ENCODE data around the gene PARD3.

DNA sequence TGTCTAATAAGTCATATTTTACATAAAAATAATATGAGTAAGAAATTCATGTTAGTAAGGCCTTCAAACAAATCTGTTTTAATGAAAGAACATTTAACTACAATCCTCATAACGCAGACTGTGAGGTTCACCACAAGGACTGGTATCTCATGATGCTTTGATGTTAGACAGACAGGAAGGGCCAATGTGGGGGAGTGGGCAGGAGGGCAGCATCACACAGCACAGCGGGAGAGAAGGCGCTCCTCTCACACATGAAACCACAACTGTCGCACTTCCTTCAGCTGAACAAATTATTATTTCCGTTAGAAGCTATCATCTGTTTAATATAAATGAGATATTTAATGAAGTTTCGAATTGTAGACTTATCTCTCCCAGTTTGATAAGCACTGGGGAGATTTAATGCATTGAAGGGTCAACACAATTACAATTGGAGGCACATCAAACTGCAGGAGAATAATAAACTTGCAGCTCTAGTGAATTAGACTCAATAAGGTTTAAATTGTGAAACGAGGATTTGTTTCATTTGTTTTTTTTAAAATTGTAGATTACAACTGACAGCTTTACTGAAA lies 466.1 kb downstream of the PARD3 start:
- TF ChIP-seq, protein P1, sequence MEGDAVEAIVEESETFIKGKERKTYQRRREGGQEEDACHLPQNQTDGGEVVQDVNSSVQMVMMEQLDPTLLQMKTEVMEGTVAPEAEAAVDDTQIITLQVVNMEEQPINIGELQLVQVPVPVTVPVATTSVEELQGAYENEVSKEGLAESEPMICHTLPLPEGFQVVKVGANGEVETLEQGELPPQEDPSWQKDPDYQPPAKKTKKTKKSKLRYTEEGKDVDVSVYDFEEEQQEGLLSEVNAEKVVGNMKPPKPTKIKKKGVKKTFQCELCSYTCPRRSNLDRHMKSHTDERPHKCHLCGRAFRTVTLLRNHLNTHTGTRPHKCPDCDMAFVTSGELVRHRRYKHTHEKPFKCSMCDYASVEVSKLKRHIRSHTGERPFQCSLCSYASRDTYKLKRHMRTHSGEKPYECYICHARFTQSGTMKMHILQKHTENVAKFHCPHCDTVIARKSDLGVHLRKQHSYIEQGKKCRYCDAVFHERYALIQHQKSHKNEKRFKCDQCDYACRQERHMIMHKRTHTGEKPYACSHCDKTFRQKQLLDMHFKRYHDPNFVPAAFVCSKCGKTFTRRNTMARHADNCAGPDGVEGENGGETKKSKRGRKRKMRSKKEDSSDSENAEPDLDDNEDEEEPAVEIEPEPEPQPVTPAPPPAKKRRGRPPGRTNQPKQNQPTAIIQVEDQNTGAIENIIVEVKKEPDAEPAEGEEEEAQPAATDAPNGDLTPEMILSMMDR (IDR thresholded peaks at IDR 0.05): no peak
- TF ChIP-seq NFYB (CRISPR knock-in tag; conservative IDR thresholded peaks at IDR 0.05; ENCODE audit: low read depth) (no peak), JUN (CRISPR knock-in tag; IDR thresholded peaks at IDR 0.05) (no peak), GABPB1 (CRISPR knock-in tag; IDR thresholded peaks at IDR 0.05) (no peak)
- TF ChIP-seq, protein P2, sequence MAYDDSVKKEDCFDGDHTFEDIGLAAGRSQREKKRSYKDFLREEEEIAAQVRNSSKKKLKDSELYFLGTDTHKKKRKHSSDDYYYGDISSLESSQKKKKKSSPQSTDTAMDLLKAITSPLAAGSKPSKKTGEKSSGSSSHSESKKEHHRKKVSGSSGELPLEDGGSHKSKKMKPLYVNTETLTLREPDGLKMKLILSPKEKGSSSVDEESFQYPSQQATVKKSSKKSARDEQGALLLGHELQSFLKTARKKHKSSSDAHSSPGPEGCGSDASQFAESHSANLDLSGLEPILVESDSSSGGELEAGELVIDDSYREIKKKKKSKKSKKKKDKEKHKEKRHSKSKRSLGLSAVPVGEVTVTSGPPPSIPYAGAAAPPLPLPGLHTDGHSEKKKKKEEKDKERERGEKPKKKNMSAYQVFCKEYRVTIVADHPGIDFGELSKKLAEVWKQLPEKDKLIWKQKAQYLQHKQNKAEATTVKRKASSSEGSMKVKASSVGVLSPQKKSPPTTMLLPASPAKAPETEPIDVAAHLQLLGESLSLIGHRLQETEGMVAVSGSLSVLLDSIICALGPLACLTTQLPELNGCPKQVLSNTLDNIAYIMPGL (CRISPR knock-in tag; IDR thresholded peaks at IDR 0.05): no peak
- TF ChIP-seq, protein P3, sequence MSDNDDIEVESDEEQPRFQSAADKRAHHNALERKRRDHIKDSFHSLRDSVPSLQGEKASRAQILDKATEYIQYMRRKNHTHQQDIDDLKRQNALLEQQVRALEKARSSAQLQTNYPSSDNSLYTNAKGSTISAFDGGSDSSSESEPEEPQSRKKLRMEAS (CRISPR knock-in tag; IDR thresholded peaks at IDR 0.05): no peak
- TF ChIP-seq, protein P4, sequence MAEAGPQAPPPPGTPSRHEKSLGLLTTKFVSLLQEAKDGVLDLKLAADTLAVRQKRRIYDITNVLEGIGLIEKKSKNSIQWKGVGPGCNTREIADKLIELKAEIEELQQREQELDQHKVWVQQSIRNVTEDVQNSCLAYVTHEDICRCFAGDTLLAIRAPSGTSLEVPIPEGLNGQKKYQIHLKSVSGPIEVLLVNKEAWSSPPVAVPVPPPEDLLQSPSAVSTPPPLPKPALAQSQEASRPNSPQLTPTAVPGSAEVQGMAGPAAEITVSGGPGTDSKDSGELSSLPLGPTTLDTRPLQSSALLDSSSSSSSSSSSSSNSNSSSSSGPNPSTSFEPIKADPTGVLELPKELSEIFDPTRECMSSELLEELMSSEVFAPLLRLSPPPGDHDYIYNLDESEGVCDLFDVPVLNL (CRISPR knock-in tag; IDR thresholded peaks at IDR 0.05; ENCODE audit: borderline replicate concordance, low read depth): no peak
